HK-2 (cell line): ENCODE data around the gene CMBL.
"Not testable (repeated sequence)": the region's sequence is repeated elsewhere in the genome, so short reads cannot be mapped to it uniquely, and the experiment has no call there.

Experiments
- DNase-seq: peaks from one replicate; pipeline ENCODE4 v3.0.0-alpha.2; 2018; ENCODE audit not compliant: unreplicated experiment

Gene CMBL

DNA sequence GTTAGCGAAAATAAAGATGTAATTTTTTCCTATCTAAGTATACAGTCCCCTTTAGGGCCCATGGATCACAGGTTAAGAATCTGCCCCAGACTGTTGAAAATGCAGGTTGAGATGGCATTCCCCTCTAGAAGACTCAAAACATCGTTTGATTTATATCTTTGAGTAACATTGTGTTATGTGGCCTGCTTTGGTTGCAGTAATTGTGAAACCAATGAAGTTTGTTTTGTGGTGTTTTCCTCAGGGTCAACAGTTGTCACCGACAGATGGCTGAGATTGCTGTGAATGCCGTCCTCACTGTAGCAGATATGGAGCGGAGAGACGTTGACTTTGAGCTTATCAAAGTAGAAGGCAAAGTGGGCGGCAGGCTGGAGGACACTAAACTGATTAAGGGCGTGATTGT lies 49.8 kb downstream of the CMBL start:
- DNase-seq, result no peak

- no peak for DNase-seq
Observed at GRCh38 chr5:10254686-10255085, 53.0 kb downstream of the CMBL start.

- DNase-seq, result no peak
Observed at GRCh38 chr5:10253390-10253789, 54.3 kb downstream of the CMBL start.

DNA sequence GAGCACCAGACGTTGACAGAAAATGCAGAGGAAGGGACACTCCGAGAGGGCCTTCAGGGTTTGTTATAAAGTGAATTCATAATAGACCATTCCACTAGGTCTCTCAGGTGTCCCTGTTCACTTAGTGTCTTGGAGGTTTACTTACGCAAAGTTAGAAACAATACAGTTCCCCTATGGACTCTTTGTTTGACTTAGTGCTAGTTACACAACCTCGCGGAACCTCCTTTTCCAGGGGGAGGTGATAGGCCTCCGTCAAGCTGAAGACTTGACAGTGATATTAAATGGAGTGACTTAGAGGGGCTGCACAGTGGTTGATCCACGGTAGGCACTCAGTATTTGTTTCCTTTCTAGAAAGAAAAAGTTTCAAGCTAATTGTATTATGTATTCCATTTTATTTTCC lies 56.3 kb downstream of the CMBL start:
- DNase-seq, result no peak

GRCh38 chr5:10250806-10251276 lies 56.9 kb downstream of the CMBL start:
- no peak for DNase-seq

DNA sequence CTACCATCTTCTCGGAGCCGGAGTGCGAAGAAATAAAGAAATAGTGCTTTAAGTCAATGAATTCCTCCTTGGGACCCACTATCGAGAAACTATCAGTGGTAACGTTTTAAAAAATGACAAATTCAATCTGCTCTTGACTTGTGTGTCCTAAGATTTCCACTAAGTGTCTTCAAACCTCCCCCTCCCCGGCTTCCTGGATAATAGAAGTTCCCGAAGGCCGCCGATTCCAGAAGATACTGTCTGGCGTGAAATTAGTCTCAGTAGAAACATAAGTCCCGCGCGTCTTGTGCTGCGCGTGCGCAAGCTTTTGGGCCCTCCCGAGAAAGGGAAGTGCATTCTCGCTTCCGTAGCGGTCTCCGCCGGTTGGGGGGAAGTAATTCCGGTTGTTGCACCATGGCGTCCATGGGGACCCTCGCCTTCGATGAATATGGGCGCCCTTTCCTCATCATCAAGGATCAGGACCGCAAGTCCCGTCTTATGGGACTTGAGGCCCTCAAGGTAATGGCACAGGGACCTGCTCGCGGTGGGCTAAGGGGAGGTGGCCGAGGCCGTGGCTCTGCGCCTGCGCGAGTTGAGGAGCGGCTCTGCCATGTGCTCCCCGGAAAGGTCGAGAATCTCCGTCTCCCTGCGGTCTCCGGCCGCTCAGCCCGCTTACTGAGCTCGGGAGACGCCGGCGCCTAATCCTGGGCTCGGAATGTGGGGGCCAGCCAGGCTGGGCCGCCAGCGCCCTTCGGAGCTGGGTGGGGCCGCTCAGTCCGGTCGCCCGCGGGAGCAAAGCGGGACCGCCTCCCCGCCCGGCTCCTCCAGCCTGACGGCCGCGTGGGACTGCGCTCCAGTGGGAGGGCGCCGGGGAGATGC lies 57.5 kb downstream of the CMBL start, which contains the start of gene CCT5:
Gene CCT5, plus strand, starts transcription at position 333 of the 858 bp plus-strand sequence. Its CDS starts 61 bp downstream, at position 394.
- peak; percentile 90 for DNase-seq

DNA sequence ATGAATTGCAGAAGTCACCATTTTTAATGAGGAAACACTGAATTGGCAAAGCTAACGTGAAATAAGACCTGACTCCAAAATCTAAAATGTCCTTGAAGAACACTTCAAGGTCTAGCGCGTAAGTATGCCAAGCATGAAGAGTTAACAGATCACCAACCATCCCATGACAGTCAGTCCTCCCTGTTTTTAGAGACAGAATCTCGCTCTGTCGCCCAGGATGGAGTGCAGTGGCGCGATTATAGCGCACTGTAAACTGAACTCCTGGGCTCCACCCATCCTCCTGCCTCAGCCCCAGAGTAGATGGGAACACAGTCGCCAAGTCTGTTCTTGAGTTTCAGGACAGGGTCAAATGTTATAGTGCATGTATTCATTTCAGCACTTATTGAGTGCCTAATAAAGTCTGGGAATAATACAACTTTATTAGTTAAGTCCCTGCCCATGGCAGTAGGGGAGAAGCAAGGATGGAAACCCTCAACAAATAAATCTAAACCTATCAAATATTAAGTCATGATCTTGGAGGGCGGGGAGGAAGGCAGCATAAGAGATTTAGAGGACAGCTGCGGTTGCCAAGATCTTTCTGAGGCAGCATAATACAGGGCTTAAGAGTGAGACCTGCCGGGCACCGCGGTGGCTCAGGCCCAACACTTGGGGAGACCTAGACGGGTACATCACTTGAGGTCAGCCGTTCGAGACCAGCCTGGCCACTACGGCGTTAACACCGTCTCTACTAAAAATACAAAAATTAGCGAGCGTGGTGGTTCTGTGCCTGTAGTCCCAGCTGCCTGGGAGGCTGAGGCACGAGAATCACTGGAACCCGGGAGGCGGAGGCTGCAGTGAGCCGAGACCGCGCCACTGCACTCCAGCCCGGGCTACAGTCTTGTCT lies 59.1 kb downstream of the CMBL start:
- no peak for DNase-seq

- DNase-seq, result not testable (repeated sequence)
Observed at GRCh38 chr5:10247217-10247616, 60.5 kb downstream of the CMBL start.

- DNase-seq, result no peak
Observed at GRCh38 chr5:10246761-10247160, 60.9 kb downstream of the CMBL start.

DNA sequence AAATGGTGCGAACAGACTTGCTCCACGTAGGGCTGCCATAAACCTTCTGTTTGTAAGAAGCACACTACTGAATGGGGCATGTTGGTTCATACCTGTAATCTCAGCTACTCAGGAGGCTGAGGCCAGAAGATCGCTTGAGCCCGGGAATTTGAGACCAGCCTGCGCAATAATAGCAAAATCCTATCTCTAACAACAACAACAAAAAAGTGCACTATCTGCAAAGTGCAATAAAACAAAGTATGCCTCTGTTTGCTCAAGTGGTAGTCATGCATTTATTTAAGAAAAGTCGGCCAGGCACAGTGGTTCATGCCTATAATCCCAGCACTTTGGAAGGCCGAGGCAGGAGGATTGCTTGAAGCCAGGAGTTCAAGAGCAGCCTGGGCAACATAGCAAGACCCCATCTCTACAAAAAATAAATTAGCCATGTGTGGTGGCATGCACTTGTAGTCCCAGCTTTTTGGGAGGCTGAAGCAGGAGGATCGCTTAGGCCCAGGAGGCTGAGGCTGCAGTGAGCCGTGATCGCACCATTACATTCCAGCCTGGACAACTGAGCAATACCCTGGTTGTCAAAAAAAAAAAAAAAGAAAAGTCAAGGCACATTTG lies 63.3 kb downstream of the CMBL start:
- no peak for DNase-seq

- DNase-seq, result no peak
Observed at GRCh38 chr5:10243660-10244240, 64.0 kb downstream of the CMBL start.

GRCh38 chr5:10235350-10235749 lies 72.4 kb downstream of the CMBL start:
- peak; percentile 33 for DNase-seq

GRCh38 chr5:10233505-10233904 lies 74.2 kb downstream of the CMBL start:
- DNase-seq, result peak; percentile 72

- DNase-seq, result no peak
Observed at GRCh38 chr5:10233011-10233410, 74.7 kb downstream of the CMBL start.

GRCh38 chr5:10232386-10232785 lies 75.3 kb downstream of the CMBL start:
- DNase-seq, result no peak

DNA sequence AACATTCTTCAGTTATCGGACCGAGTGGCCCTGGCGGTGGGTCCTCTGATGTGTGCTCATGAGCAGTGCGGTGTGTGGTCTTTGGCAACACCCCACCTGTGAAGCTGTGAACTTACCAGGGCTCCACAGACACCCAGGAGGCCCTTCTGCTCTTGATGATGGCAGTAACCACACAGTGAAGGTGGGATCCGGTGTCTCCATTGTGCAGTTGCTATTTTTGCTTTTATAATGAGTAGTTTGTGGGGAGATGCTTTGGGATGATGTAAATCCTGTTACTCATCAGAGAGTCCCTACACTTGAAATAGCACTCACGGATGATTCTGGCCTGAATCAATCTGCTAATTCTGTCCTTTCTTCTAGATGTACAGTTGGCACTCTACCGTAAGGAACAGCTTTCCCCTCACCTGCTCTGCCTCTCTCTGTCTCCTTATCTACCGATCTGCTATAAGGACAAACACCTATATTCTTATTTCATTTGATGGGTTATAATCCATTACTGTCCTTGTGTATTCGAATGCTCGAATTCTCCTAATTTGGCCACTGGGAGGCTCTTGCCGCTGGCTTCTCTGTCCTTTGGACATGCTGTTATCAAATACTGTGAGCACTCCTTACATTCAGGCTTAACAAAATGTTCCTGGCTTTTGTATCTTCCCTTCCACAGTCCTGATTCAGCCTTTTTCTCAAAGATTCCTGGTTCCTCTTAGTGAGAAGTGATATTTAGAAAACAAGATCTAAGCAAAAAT lies 78.2 kb downstream of the CMBL start:
- DNase-seq, result peak; percentile 18

DNA sequence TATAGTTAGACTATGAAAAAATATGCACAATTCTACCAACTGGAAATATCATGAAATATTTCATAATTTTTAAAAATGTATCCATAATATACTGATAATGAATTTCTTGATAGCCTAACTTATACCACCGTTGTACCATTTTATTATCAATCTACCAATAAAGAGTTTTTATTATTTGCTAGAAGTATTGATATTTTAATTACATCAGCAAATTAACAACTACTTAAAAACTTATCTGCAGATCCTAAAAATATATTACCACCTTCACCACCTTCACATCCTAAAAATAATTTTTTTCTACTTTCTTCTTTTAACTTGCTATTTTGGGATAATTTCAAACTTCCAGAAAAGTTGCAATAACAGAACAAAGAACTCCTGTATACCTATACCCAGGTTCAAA lies 79.4 kb downstream of the CMBL start:
- DNase-seq, result no peak
